HepG2 (cell line): ENCODE results near the gene CMTM1. TPM values are rescaled to one million over a fixed set of nuclear protein-coding genes. Genes with fewer than 3 reads are reported as not detected.
A peak's percentile ranks its signal among the peaks of the same experiment; 100 is the strongest.

ENCODE experiments used
- AHR ChIP-seq: IDR thresholded peaks from 2 replicates; pipeline ENCODE4 v1.6.1; 2018; ENCODE audit warnings: missing genetic modification reagents, missing compliant biosample characterization
- ATF7-NPFF ChIP-seq: sonication (generic); formaldehyde crosslinking; IDR thresholded peaks from 2 replicates; pipeline ENCODE4 v1.8.1; 2023; ENCODE audit warnings: mild to moderate bottlenecking, low read depth, missing genetic modification reagents, moderate library complexity
- GABPB1 ChIP-seq: IDR thresholded peaks from 2 replicates; pipeline ENCODE4 v1.6.1; 2016; ENCODE audit warnings: mild to moderate bottlenecking, missing genetic modification reagents, moderate library complexity, missing compliant biosample characterization
- JDP2 ChIP-seq: sonication (generic); formaldehyde crosslinking; IDR thresholded peaks from 2 replicates; pipeline ENCODE4 v1.8.1; 2022; ENCODE audit warnings: missing genetic modification reagents, borderline replicate concordance
- MIER3 ChIP-seq: IDR thresholded peaks from 2 replicates; pipeline ENCODE4 v1.6.1; 2016; ENCODE audit warnings: missing compliant biosample characterization, borderline replicate concordance
- NR1H2 ChIP-seq: sonication (generic); formaldehyde crosslinking; IDR thresholded peaks from 2 replicates; pipeline ENCODE4 v1.8.1; 2022; ENCODE audit warnings: low read depth, missing genetic modification reagents, borderline replicate concordance
- SIN3A ChIP-seq: IDR thresholded peaks from 2 replicates; pipeline ENCODE4 v1.6.1; 2011; ENCODE audit warnings: low read depth, mild to moderate bottlenecking, control low read depth, low read length, borderline replicate concordance
- TBX2 ChIP-seq: sonication (generic); formaldehyde crosslinking; IDR thresholded peaks from 2 replicates; pipeline ENCODE4 v1.5.0; 2020; ENCODE audit warnings: missing genetic modification reagents, mild to moderate bottlenecking, borderline replicate concordance
- ZFP36 ChIP-seq: fragments of 150-350 bp; IDR thresholded peaks from 2 replicates; pipeline ENCODE4 v1.6.1; 2018; ENCODE audit warnings: borderline replicate concordance, low read length, low read depth; ENCODE audit not compliant: partially characterized antibody
- polyA plus RNA-seq, 8 experiments: library from polyadenylated mRNA; depleted of rRNA in 3 of 8; stranded (reverse) in 7 of 8; unstranded in 1 of 8; fragments of >200 nt; fragmentation: Illumina TruSeq in 4 of 8; extraction: Trizol in 4 of 8; gene quantifications; 2 replicates each; pipeline versions ENCODE4 v1.2.1 to v1.2.3, GENCODE V29; 2011 to 2016; ENCODE audit warnings: low read depth in 4 of 8, missing spikeins in 1 of 8, mixed read lengths in 1 of 8; ENCODE audit not compliant: insufficient read depth in 1 of 8
- total RNA-seq, 5 experiments: library from RNA; depleted of rRNA; stranded (reverse); fragments of >200 nt; fragmentation: Illumina TruSeq; extraction: Trizol; gene quantifications; 2 replicates each; pipeline ENCODE4 v1.2.3, GENCODE V29; 2016; ENCODE audit warnings: low read depth in 1 of 5
- TF ChIP-seq, protein P1 (sequence below): sonication (generic); formaldehyde crosslinking; IDR thresholded peaks from one replicate; pipeline ENCODE4 v1.5.1; 2020; ENCODE audit warnings: mild to moderate bottlenecking, missing genetic modification reagents; ENCODE audit errors: not compliant biosample characterization
- TF ChIP-seq, protein P2 (sequence below): sonication (generic); formaldehyde crosslinking; IDR thresholded peaks from 2 replicates; pipeline ENCODE4 v1.4.0; 2020; ENCODE audit warnings: missing genetic modification reagents, borderline replicate concordance
- TF ChIP-seq, protein P3 (sequence below): conservative IDR thresholded peaks from 2 replicates; pipeline ENCODE4 v1.6.1; 2018; ENCODE audit warnings: missing genetic modification reagents
- TF ChIP-seq, protein P4 (sequence below): sonication (generic); formaldehyde crosslinking; conservative IDR thresholded peaks from 2 replicates; pipeline ENCODE4 v1.8.1; 2023; ENCODE audit warnings: missing genetic modification reagents
- TF ChIP-seq, protein P5 (sequence below): sonication (generic); formaldehyde crosslinking; IDR thresholded peaks from 2 replicates; pipeline ENCODE4 v1.8.0; 2023; ENCODE audit warnings: mild to moderate bottlenecking, missing genetic modification reagents

CMTM1 gene
- total and polyA plus RNA-seq, 2 of the 13 experiments (the other 11 are each of a cell fraction or from before 2014, with no cell fraction given), result 1.7 to 2.9 TPM

DNA sequence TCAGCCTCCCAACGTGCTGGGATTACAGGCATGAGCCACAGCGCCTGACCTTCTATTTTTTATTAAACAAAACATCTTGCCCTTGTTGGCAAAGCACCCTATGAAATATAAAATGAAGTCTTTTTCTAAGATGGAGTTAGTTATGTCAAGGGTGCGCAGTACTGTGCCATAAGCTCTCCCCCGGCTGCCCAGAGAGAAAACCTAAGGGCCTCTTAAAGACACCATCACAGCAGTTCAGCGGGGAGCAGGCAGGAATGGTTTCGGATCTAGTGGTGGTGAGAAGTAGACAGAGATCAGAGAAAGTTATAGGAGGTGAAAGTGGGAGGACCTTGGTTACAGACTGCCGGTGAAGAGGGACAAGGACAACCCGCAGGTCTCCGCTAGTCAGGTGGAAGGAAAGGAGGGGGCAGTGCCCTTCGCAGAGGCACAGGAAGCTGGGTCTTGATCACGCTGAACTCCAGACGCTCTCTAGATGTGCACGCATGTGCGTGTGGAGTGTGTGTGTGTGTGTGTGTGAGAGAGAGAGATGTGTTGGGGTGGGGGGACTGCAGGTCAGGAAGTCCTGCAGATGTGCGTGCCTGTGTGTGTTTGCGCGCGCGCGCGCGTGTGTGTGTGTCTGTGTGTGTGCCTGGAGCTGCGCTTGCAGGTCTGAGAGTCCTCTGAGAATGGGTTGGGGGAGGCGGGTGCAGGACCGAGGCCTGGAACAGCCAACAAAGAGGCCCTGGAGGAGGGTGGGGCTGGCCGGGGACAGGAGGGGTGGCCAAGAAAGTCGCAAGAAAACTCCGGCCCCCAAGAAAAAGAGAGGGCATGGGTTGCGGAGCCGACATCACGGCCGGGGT lies 37.5 kb downstream of the CMTM1 start (continued):
- TF ChIP-seq JDP2 (no peak), ZFP36 (no peak), MIER3 (CRISPR knock-in tag) (0 out of 2 replicates have a peak, but pooled peaks have one; percentile 20), TBX2 (CRISPR knock-in tag) (no peak; the same call in 1 of the 2 replicates), ATF7-NPFF (CRISPR knock-in tag) (peak; percentile 83), NR1H2 (CRISPR knock-in tag) (no peak), SIN3A (peak; percentile 60; the same call in 1 of the 2 replicates), GABPB1 (no peak; the same call in 1 of the 2 replicates), AHR (CRISPR knock-in tag) (peak; percentile 45; the same call in 1 of the 2 replicates)
- TF ChIP-seq, protein P1, sequence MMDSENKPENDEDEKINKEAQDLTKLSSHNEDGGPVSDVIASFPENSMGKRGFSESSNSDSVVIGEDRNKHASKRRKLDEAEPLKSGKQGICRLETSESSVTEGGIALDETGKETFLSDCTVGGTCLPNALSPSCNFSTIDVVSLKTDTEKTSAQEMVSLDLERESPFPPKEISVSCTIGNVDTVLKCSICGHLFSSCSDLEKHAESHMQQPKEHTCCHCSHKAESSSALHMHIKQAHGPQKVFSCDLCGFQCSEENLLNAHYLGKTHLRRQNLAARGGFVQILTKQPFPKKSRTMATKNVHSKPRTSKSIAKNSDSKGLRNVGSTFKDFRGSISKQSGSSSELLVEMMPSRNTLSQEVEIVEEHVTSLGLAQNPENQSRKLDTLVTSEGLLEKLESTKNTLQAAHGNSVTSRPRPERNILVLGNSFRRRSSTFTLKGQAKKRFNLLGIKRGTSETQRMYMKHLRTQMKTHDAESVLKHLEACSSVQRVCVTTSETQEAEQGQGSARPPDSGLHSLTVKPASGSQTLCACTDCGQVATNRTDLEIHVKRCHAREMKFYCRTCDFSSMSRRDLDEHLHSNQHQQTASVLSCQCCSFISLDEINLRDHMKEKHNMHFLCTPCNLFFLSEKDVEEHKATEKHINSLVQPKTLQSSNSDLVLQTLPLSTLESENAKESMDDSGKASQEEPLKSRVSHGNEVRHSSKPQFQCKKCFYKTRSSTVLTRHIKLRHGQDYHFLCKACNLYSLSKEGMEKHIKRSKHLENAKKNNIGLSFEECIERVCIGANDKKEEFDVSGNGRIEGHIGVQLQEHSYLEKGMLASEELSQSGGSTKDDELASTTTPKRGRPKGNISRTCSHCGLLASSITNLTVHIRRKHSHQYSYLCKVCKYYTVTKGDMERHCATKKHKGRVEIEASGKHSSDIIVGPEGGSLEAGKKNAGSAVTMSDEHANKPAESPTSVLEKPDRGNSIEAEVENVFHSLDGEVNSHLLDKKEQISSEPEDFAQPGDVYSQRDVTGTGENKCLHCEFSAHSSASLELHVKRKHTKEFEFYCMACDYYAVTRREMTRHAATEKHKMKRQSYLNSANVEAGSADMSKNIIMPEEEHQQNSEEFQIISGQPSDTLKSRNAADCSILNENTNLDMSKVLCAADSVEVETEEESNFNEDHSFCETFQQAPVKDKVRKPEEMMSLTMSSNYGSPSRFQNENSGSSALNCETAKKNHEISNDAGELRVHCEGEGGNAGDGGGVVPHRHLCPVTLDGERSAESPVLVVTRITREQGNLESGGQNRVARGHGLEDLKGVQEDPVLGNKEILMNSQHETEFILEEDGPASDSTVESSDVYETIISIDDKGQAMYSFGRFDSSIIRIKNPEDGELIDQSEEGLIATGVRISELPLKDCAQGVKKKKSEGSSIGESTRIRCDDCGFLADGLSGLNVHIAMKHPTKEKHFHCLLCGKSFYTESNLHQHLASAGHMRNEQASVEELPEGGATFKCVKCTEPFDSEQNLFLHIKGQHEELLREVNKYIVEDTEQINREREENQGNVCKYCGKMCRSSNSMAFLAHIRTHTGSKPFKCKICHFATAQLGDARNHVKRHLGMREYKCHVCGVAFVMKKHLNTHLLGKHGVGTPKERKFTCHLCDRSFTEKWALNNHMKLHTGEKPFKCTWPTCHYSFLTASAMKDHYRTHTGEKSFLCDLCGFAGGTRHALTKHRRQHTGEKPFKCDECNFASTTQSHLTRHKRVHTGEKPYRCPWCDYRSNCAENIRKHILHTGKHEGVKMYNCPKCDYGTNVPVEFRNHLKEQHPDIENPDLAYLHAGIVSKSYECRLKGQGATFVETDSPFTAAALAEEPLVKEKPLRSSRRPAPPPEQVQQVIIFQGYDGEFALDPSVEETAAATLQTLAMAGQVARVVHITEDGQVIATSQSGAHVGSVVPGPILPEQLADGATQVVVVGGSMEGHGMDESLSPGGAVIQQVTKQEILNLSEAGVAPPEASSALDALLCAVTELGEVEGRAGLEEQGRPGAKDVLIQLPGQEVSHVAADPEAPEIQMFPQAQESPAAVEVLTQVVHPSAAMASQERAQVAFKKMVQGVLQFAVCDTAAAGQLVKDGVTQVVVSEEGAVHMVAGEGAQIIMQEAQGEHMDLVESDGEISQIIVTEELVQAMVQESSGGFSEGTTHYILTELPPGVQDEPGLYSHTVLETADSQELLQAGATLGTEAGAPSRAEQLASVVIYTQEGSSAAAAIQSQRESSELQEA (CRISPR knock-in tag), result no peak
- TF ChIP-seq, protein P2, sequence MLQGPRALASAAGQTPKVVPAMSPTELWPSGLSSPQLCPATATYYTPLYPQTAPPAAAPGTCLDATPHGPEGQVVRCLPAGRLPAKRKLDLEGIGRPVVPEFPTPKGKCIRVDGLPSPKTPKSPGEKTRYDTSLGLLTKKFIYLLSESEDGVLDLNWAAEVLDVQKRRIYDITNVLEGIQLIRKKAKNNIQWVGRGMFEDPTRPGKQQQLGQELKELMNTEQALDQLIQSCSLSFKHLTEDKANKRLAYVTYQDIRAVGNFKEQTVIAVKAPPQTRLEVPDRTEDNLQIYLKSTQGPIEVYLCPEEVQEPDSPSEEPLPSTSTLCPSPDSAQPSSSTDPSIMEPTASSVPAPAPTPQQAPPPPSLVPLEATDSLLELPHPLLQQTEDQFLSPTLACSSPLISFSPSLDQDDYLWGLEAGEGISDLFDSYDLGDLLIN (CRISPR knock-in tag), result no peak
- TF ChIP-seq, protein P3, sequence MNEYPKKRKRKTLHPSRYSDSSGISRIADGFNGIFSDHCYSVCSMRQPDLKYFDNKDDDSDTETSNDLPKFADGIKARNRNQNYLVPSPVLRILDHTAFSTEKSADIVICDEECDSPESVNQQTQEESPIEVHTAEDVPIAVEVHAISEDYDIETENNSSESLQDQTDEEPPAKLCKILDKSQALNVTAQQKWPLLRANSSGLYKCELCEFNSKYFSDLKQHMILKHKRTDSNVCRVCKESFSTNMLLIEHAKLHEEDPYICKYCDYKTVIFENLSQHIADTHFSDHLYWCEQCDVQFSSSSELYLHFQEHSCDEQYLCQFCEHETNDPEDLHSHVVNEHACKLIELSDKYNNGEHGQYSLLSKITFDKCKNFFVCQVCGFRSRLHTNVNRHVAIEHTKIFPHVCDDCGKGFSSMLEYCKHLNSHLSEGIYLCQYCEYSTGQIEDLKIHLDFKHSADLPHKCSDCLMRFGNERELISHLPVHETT (CRISPR knock-in tag), result no peak
- TF ChIP-seq, protein P4, sequence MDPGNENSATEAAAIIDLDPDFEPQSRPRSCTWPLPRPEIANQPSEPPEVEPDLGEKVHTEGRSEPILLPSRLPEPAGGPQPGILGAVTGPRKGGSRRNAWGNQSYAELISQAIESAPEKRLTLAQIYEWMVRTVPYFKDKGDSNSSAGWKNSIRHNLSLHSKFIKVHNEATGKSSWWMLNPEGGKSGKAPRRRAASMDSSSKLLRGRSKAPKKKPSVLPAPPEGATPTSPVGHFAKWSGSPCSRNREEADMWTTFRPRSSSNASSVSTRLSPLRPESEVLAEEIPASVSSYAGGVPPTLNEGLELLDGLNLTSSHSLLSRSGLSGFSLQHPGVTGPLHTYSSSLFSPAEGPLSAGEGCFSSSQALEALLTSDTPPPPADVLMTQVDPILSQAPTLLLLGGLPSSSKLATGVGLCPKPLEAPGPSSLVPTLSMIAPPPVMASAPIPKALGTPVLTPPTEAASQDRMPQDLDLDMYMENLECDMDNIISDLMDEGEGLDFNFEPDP (CRISPR knock-in tag), result no peak
- TF ChIP-seq, protein P5, sequence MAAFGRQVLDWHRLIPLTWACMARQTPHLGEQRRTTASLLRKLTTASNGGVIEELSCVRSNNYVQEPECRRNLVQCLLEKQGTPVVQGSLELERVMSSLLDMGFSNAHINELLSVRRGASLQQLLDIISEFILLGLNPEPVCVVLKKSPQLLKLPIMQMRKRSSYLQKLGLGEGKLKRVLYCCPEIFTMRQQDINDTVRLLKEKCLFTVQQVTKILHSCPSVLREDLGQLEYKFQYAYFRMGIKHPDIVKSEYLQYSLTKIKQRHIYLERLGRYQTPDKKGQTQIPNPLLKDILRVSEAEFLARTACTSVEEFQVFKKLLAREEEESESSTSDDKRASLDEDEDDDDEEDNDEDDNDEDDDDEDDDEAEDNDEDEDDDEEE, result peak; percentile 60; the same call in 1 of the 2 replicates
